ENCODE data around the gene NDUFV2.
A peak's percentile ranks its signal among the peaks of the same experiment; 100 is the strongest.

The NDUFV2 gene

DNA sequence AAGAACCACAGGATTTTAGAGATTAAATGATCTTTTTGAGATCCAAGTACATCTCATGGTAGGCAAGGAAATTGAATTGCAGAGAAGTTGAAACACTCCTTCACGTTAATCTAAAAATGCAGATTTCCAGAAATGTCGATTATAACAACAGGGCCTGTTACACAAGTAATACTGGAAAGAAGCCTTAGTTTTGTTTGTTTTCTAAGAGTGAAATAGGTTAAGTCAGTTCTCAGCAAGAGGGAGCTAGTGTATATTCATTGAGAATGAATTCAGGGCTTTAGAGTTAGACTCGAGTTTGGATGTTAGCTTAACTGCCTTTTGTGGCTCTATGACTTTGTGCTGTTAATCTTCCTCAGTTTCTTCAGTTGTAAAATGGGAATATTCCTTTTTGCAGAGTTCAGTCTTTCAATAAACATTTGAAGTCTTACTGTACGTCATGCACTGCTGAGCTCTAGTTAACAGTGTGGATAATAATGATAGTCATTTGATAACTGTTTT lies 926 bp downstream of the NDUFV2 start:
- WGBS (ENCODE audit: insufficient coverage) = 0% methylated on average over 1 of the region's 4 CpGs
- ChIA-PET POLR2A (interaction anchor here (0.5 to 5.1 kb wide), 5 partner anchors 10 to 33 kb away, joined by 3 to 23 read pairs (median 5); partner anchors contain the start of gene ANKRD12), CTCF (interaction anchor here (0.6 to 3.4 kb wide), 11 partner anchors 7 to 57 kb away, joined by 3 to 37 read pairs (median 4); partner anchors contain the start of gene ANKRD12)
- H3K27me3 ChIP-seq (replicated peaks in 2 of 5; ENCODE audit: control insufficient read depth in 4 of 5, insufficient read depth in 5 of 5, low read length in 4 of 5) = no peaks in the 10 kb centered on the region
- H3K27ac ChIP-seq (ENCODE audit: insufficient read depth in 1 of 2, low read depth in 1 of 2, low read length in 2 of 2, poor library complexity in 1 of 2, severe bottlenecking in 2 of 2) = peak overlapping the region; percentile 88 to 97
- peak overlapping the region in 6 of 7 experiments; percentile 84 to 97 (median 90) for H3K4me3 ChIP-seq (ENCODE audit: control insufficient read depth in 1 of 7, extremely low read depth in 1 of 7, insufficient read depth in 4 of 7, low read depth in 2 of 7, low read length in 6 of 7)
- DNase-seq = peak in 1 of 3 donors; percentile 48
- H3K36me3 ChIP-seq (ENCODE audit: control insufficient read depth in 4 of 4, insufficient read depth in 4 of 4, low read length in 3 of 4) = peaks cover 0 to 5% (median 0%) of the 10 kb centered on the region in 4 experiments
- H3K4me1 ChIP-seq (ENCODE audit: control extremely low read depth in 1 of 4, control insufficient read depth in 4 of 4, insufficient read depth in 4 of 4, low read length in 3 of 4) = peaks cover 39 to 67% (median 58%) of the 10 kb centered on the region in 4 experiments
- no peaks in the 10 kb centered on the region for H3K9me3 ChIP-seq (ENCODE audit: control extremely low read depth in 1 of 5, control insufficient read depth in 4 of 5, insufficient read depth in 2 of 5, low read depth in 1 of 5, low read length in 4 of 5)

DNA sequence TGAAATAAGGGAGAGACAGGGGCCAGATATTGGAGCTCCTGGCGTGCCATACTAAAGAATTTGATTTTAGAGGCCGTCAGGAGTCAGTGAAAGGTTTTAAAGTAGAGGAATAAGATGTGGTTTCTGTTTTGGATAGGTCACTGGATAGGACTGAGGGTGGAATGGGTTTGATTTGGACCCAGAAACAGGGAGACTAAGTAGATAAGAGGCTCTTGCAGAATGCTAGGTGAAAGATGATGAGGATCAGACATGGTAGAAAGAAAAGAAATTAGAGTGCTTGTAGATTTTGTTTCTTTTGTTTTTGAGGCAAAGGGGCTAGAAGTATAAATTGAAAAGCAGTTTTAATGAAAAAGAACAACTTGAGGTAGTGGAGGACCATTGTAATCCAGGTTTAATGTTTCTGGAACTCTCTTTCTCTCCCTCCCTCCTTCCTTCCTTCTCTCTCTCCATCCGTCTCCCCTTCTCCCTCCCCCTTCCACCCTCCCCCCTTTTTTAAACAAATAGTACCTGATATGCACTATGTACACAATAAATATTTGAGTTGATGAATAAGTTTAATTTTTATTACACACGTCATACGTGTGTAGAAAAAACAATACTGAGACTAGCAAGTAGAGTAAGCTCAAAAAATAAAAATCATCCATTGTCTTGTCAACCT lies 1.9 kb downstream of the NDUFV2 start:
- DNase-seq = no peak
- ChIA-PET POLR2A (interaction anchor here (0.5 to 5.1 kb wide), 5 partner anchors 9 to 33 kb away, joined by 3 to 23 read pairs (median 5); partner anchors contain the start of gene ANKRD12), CTCF (interaction anchor here (0.8 to 3.4 kb wide), 8 partner anchors 11 to 411 kb away, joined by 3 to 37 read pairs (median 5); no protein-coding TSS in a partner anchor)
- Histone ChIP-seq H3K9me3 (ENCODE audit: control extremely low read depth in 1 of 5, control insufficient read depth in 4 of 5, insufficient read depth in 2 of 5, low read depth in 1 of 5, low read length in 4 of 5) (no peaks in the 10 kb centered on the region), H3K4me1 (ENCODE audit: control extremely low read depth in 1 of 4, control insufficient read depth in 4 of 4, insufficient read depth in 4 of 4, low read length in 3 of 4) (peaks cover 39 to 72% (median 64%) of the 10 kb centered on the region in 4 experiments), H3K4me3 (ENCODE audit: control insufficient read depth in 1 of 7, extremely low read depth in 1 of 7, insufficient read depth in 4 of 7, low read depth in 2 of 7, low read length in 6 of 7) (peak overlapping the region in 6 of 7 experiments; percentile 84 to 97 (median 90)), H3K27me3 (replicated peaks in 2 of 5; ENCODE audit: control insufficient read depth in 4 of 5, insufficient read depth in 5 of 5, low read length in 4 of 5) (no peaks in the 10 kb centered on the region), H3K27ac (ENCODE audit: insufficient read depth in 1 of 2, low read depth in 1 of 2, low read length in 2 of 2, poor library complexity in 1 of 2, severe bottlenecking in 2 of 2) (peak overlapping the region; percentile 51 to 97), H3K36me3 (ENCODE audit: control insufficient read depth in 4 of 4, insufficient read depth in 4 of 4, low read length in 3 of 4) (peaks cover 0 to 5% (median 0%) of the 10 kb centered on the region in 4 experiments)
- 13% methylated on average over 2 of the region's 5 CpGs for WGBS (ENCODE audit: insufficient coverage)

DNA sequence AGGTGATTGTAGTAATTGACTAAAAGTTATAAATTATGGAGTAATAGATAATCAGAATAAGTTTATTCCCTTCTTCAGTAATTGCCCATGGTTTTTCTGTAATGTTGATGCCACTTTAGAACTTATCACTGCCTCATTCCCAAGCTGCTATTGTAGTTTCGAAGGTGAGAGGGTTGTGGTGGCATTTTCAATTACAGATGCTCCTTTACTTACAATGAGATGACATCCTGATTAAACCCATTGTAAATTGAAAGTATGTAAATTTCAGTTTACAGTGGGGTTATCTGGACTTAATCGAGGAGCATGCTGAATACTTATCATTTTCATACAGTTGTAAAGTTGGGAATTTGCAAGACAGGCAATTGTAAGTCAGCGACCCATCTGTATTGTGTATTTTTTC lies 2.9 kb downstream of the NDUFV2 start:
- Histone ChIP-seq H3K4me1 (ENCODE audit: control extremely low read depth in 1 of 4, control insufficient read depth in 4 of 4, insufficient read depth in 4 of 4, low read length in 3 of 4) (peaks cover 39 to 82% (median 68%) of the 10 kb centered on the region in 4 experiments), H3K27ac (ENCODE audit: insufficient read depth in 1 of 2, low read depth in 1 of 2, low read length in 2 of 2, poor library complexity in 1 of 2, severe bottlenecking in 2 of 2) (peak overlapping the region; percentile 51 to 97), H3K27me3 (replicated peaks in 2 of 5; ENCODE audit: control insufficient read depth in 4 of 5, insufficient read depth in 5 of 5, low read length in 4 of 5) (no peaks in the 10 kb centered on the region), H3K4me3 (ENCODE audit: control insufficient read depth in 1 of 7, extremely low read depth in 1 of 7, insufficient read depth in 4 of 7, low read depth in 2 of 7, low read length in 6 of 7) (peak overlapping the region in 4 of 7 experiments; percentile 20 to 95 (median 88)), H3K36me3 (ENCODE audit: control insufficient read depth in 4 of 4, insufficient read depth in 4 of 4, low read length in 3 of 4) (peaks cover 0 to 10% (median 0%) of the 10 kb centered on the region in 4 experiments), H3K9me3 (ENCODE audit: control extremely low read depth in 1 of 5, control insufficient read depth in 4 of 5, insufficient read depth in 2 of 5, low read depth in 1 of 5, low read length in 4 of 5) (no peaks in the 10 kb centered on the region)
- DNase-seq = no peak
- POLR2A ChIA-PET = interaction anchor here (1.6 to 5.1 kb wide), 2 partner anchors 17 to 31 kb away, joined by 3 to 23 read pairs; partner anchors contain the start of gene ANKRD12
- CTCF ChIA-PET = interaction anchor here (1.0 to 3.4 kb wide), 2 partner anchors 10 to 410 kb away, joined by 3 to 37 read pairs; no protein-coding TSS in a partner anchor
- WGBS (ENCODE audit: insufficient coverage) = 60% methylated on average over 2 of the region's 3 CpGs

DNA sequence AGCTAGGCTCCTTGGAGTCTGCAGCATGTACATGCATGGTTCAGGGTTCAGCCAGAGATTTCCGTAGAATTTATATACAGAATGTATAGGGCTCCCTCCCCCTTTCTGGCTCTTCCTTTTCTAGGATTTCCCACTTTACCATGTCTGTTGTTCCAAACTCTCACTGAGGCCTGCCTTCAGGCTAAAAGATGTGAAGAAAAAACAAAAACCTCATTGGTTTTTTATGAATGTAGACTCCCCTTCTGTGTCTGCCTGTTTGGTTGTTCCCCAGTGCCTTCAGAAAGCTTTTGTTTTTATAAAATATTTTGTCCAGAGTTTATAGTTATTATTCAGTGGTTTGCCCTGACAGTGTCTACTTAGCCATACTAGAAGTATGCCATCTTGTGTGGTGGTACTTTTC lies 3.6 kb downstream of the NDUFV2 start:
- POLR2A ChIA-PET = interaction anchor here (1.6 to 5.1 kb wide), 2 partner anchors 16 to 31 kb away, joined by 3 to 23 read pairs; partner anchors contain the start of gene ANKRD12
- WGBS (ENCODE audit: insufficient coverage) = 90% methylated on average over 1 of the region's 1 CpG
- Histone ChIP-seq H3K27ac (ENCODE audit: insufficient read depth in 1 of 2, low read depth in 1 of 2, low read length in 2 of 2, poor library complexity in 1 of 2, severe bottlenecking in 2 of 2) (peak overlapping the region in 1 of 2 experiments; percentile 97), H3K36me3 (ENCODE audit: control insufficient read depth in 4 of 4, insufficient read depth in 4 of 4, low read length in 3 of 4) (peaks cover 0 to 16% (median 0%) of the 10 kb centered on the region in 4 experiments), H3K27me3 (replicated peaks in 2 of 5; ENCODE audit: control insufficient read depth in 4 of 5, insufficient read depth in 5 of 5, low read length in 4 of 5) (no peaks in the 10 kb centered on the region), H3K9me3 (ENCODE audit: control extremely low read depth in 1 of 5, control insufficient read depth in 4 of 5, insufficient read depth in 2 of 5, low read depth in 1 of 5, low read length in 4 of 5) (no peaks in the 10 kb centered on the region), H3K4me3 (ENCODE audit: control insufficient read depth in 1 of 7, extremely low read depth in 1 of 7, insufficient read depth in 4 of 7, low read depth in 2 of 7, low read length in 6 of 7) (peak overlapping the region in 5 of 7 experiments; percentile 5 to 95 (median 42)), H3K4me1 (ENCODE audit: control extremely low read depth in 1 of 4, control insufficient read depth in 4 of 4, insufficient read depth in 4 of 4, low read length in 3 of 4) (peaks cover 39 to 81% (median 68%) of the 10 kb centered on the region in 4 experiments)
- no peak for DNase-seq
- CTCF ChIA-PET = interaction anchor here (0.6 kb wide), 2 partner anchors 11 to 45 kb away, joined by 3 read pairs; no protein-coding TSS in a partner anchor

DNA sequence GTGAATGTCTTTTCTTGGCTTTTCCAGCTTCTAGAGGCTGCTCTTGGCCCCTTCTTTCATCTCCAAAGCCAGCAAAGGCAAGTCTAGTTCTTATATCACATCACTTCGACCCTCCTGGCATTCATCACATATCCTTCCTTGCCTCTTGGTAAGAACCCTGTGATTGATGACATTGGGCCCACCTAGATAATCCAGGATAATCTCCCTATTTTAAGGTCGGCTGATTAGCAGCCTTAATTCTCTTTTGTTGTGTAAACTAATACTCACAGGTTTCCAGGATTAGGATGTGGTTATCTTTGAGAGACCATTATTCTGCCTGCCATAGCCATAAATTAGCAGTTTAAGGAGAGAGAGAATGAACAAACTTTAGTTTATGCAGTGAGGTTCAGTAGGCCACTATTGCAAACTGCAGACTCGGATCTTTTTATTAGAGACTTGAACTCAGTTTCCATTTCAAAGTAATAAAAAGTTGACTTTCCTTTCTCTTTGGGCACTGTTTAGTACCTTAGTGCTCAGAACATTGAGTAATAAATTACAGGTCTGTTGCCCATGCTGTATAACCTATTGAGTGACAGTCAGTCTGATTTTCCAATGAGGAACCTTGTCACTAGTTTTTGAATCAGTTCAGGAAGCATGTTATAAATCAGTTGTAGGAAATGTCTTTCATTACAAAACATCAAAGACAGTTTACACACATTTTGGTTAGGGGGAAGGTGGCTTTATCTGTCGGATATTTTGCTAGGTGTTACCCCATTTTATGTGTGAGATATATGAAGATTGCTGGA lies 4.5 kb downstream of the NDUFV2 start:
- Histone ChIP-seq H3K36me3 (ENCODE audit: control insufficient read depth in 4 of 4, insufficient read depth in 4 of 4, low read length in 3 of 4) (peaks cover 0 to 18% (median under 1%) of the 10 kb centered on the region in 4 experiments), H3K9me3 (ENCODE audit: control extremely low read depth in 1 of 5, control insufficient read depth in 4 of 5, insufficient read depth in 2 of 5, low read depth in 1 of 5, low read length in 4 of 5) (no peaks in the 10 kb centered on the region), H3K4me3 (ENCODE audit: control insufficient read depth in 1 of 7, extremely low read depth in 1 of 7, insufficient read depth in 4 of 7, low read depth in 2 of 7, low read length in 6 of 7) (peak overlapping the region in 4 of 7 experiments; percentile 4 to 54 (median 34)), H3K27me3 (replicated peaks in 2 of 5; ENCODE audit: control insufficient read depth in 4 of 5, insufficient read depth in 5 of 5, low read length in 4 of 5) (no peaks in the 10 kb centered on the region), H3K27ac (ENCODE audit: insufficient read depth in 1 of 2, low read depth in 1 of 2, low read length in 2 of 2, poor library complexity in 1 of 2, severe bottlenecking in 2 of 2) (peak overlapping the region; percentile 30 to 97), H3K4me1 (ENCODE audit: control extremely low read depth in 1 of 4, control insufficient read depth in 4 of 4, insufficient read depth in 4 of 4, low read length in 3 of 4) (peaks cover 33 to 73% (median 61%) of the 10 kb centered on the region in 4 experiments)
- 13% methylated on average over 1 of the region's 4 CpGs for WGBS (ENCODE audit: insufficient coverage)
- peak in 1 of 3 donors; percentile 58 for DNase-seq
- CTCF ChIA-PET = interaction anchor here (0.6 to 3.0 kb wide), 3 partner anchors 10 to 44 kb away, joined by 3 to 13 read pairs (median 3); no protein-coding TSS in a partner anchor
- POLR2A ChIA-PET = interaction anchor here (1.6 kb wide), 1 partner anchor 15 kb away, joined by 3 read pairs; no protein-coding TSS in a partner anchor

DNA sequence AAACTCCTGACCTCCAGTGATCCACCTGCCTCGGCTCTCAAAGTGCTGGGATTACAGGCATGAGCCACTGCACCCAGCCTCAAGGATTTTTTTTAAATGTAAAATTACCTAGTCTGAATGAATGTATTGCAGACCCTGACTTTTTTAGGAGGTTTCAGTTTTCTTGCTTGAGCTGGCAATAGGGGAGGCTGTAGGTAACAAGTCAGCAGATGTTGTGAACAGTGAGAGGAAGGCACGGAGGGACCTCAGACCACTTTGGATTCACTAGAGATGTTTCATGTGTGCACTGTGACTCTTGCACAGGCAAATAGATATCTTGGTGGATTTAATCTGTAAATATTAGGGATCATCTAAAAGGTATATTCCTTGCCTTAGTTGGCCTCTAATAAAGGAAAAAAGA lies 6.4 kb downstream of the NDUFV2 start:
- Histone ChIP-seq H3K4me3 (ENCODE audit: control insufficient read depth in 1 of 7, extremely low read depth in 1 of 7, insufficient read depth in 4 of 7, low read depth in 2 of 7, low read length in 6 of 7) (no peak overlapping the region), H3K27me3 (replicated peaks in 2 of 5; ENCODE audit: control insufficient read depth in 4 of 5, insufficient read depth in 5 of 5, low read length in 4 of 5) (no peaks in the 10 kb centered on the region), H3K27ac (ENCODE audit: insufficient read depth in 1 of 2, low read depth in 1 of 2, low read length in 2 of 2, poor library complexity in 1 of 2, severe bottlenecking in 2 of 2) (peak overlapping the region in 1 of 2 experiments; percentile 41), H3K9me3 (ENCODE audit: control extremely low read depth in 1 of 5, control insufficient read depth in 4 of 5, insufficient read depth in 2 of 5, low read depth in 1 of 5, low read length in 4 of 5) (no peaks in the 10 kb centered on the region), H3K4me1 (ENCODE audit: control extremely low read depth in 1 of 4, control insufficient read depth in 4 of 4, insufficient read depth in 4 of 4, low read length in 3 of 4) (peaks cover 25 to 75% (median 63%) of the 10 kb centered on the region in 4 experiments), H3K36me3 (ENCODE audit: control insufficient read depth in 4 of 4, insufficient read depth in 4 of 4, low read length in 3 of 4) (peaks cover 0 to 21% (median 2%) of the 10 kb centered on the region in 4 experiments)
- 78% methylated on average over 1 of the region's 2 CpGs for WGBS (ENCODE audit: insufficient coverage)
- no peak for DNase-seq
- ChIA-PET CTCF (interaction anchor here (0.9 to 3.0 kb wide), 6 partner anchors 9 to 35 kb away, joined by 3 to 13 read pairs (median 4); no protein-coding TSS in a partner anchor), POLR2A (no interaction called here)

Measured in common myeloid progenitor, CD34-positive (primary cell).